ENCODE measurements around the gene CHD9. TPM values are rescaled to one million over a fixed set of nuclear protein-coding genes. Genes with fewer than 3 reads are reported as not detected.

The CHD9 gene
- total and polyA plus RNA-seq, 9 of the 15 experiments (the other 6 are each of a cell fraction or from before 2014, with no cell fraction given): 29.0 to 69.3 (median 40.6) TPM

GRCh38 chr16:53219795-53220454, 165.1 kb downstream of the CHD9 start (continued):
- TF ChIP-seq NONO (IDR thresholded peaks at IDR 0.05; ENCODE audit: low read depth in 2 of 2, low read length in 1 of 2) (no peak), ZZZ3 (IDR thresholded peaks at IDR 0.05) (no peak), MIER1 (IDR thresholded peaks at IDR 0.05; ENCODE audit: low read depth) (no peak), TAF7 (tag; IDR thresholded peaks at IDR 0.05) (no peak), ARID1B (IDR thresholded peaks at IDR 0.05) (no peak), SIX5 (IDR thresholded peaks at IDR 0.05; ENCODE audit: borderline replicate concordance in 1 of 2, insufficient read depth in 1 of 2, low read depth in 1 of 2, low read length in 2 of 2) (no peak), POLR2AphosphoS2 (IDR thresholded peaks at IDR 0.05; ENCODE audit: low read length) (no peak)
- TF ChIP-seq, protein P1, sequence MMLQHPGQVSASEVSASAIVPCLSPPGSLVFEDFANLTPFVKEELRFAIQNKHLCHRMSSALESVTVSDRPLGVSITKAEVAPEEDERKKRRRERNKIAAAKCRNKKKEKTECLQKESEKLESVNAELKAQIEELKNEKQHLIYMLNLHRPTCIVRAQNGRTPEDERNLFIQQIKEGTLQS (IDR thresholded peaks at IDR 0.05): 0 out of 2 replicates have a peak, but pooled peaks have one; percentile 33
- TF ChIP-seq, protein P1 (CRISPR knock-in tag; conservative IDR thresholded peaks at IDR 0.05): no peak

DNA sequence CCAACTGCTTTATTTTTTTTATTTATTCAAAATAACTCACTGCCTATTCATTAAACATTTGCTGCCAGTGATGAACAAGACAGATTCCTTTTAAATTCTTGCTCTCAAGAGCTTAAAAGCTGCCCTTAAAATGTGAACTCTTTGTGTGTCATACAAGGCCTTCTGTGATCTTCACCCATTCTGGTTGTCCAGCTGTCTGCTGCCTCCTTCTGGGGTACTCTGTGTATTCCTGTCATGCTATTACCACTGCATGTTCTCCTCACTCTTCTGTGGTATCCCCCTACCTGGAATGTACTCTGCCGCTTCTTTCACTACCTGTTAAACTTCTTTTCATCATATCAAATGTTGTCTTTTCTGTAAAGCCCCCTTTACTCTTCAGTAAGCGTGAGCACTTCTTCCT, 165.8 kb downstream of the CHD9 start:
- no TSS peak for BruUV-seq (replicated peaks)
- ChIA-PET CTCF (ENCODE audit: low intra/inter-chr PET ratio) (interaction anchor here (0.6 kb wide), 2 partner anchors 90 to 91 kb away, joined by 3 to 5 read pairs; no protein-coding TSS in a partner anchor), POLR2A (interaction anchor here (0.6 to 1.7 kb wide), 2 partner anchors 133 to 166 kb away, joined by 3 to 4 read pairs; partner anchors contain the start of gene CHD9)
- intact Hi-C loops (cut with micrococcal nuclease) (loop anchor here (2.0 to 5.0 kb wide), 2 partner anchors 90 to 163 kb away; no protein-coding TSS in a partner anchor), in situ Hi-C loops (cut with MboI) (no loop called here)
- peak in 3 of 4 experiments; percentile 20 to 57 (median 33) for DNase-seq (ENCODE audit: extremely low read depth in 1 of 4, low spot score in 3 of 4)
- Histone ChIP-seq H4K20me1 (replicated peaks; ENCODE audit: control insufficient read depth, insufficient read depth, low read length) (no peaks in the 10 kb centered on the region), H3K9me1 (ENCODE audit: control insufficient read depth, insufficient read depth, low read length) (no peaks in the 10 kb centered on the region), H3K9me3 (replicated peaks; ENCODE audit: control insufficient read depth, insufficient read depth, low read depth, low read length) (no peaks in the 10 kb centered on the region), H3K36me3 (ENCODE audit: control insufficient read depth, insufficient read depth, low read length) (peaks cover 36% of the 10 kb centered on the region; the same call in 2 of the 3 replicates), H2AFZ (ENCODE audit: low read depth, low read length) (no peak overlapping the region), H3K27ac (ENCODE audit: extremely low read depth, low read depth, low read length) (no peak overlapping the region; the same call in 2 of the 3 replicates), H3K4me1 (replicated peaks in 1 of 2; ENCODE audit: control insufficient read depth in 2 of 2, insufficient read depth in 2 of 2, low read length in 2 of 2) (peaks cover 7 to 38% of the 10 kb centered on the region in 2 experiments), H3K4me3 (no peak overlapping the region), H3K4me2 (ENCODE audit: insufficient read depth, low read length) (no peak overlapping the region), H3K9ac (ENCODE audit: insufficient read depth in 1 of 2, low read depth in 2 of 2, low read length in 2 of 2) (0 out of 4 replicates have a peak overlapping the region, but pooled peaks of 1 of the 2 experiments have one; percentile 29), H3K27me3 (ENCODE audit: control insufficient read depth in 2 of 2, insufficient read depth in 2 of 2, low read length in 2 of 2) (no peaks in the 10 kb centered on the region), H3K79me2 (ENCODE audit: control insufficient read depth, insufficient read depth, low read length) (peaks cover 98% of the 10 kb centered on the region)
- ATAC-seq: peak; percentile 81
- WGBS (ENCODE audit: insufficient coverage, low coverage, missing lambda C conversion rate): 84% methylated on average over 2 of the region's 2 CpGs
- FAIRE-seq: peak; percentile 44
- TF ChIP-seq CC2D1A (IDR thresholded peaks at IDR 0.05): 0 out of 2 replicates have a peak, but pooled peaks have one; percentile 13
- TF ChIP-seq CREM (IDR thresholded peaks at IDR 0.05; ENCODE audit: low read depth): peak; percentile 12; the same call in 1 of the 2 replicates
- TF ChIP-seq BDP1 (IDR thresholded peaks at IDR 0.05; ENCODE audit: insufficient read depth, insufficient read length): no peak
- no peak for TF ChIP-seq CUX1 (CRISPR knock-in tag; IDR thresholded peaks at IDR 0.05)
- 0 out of 2 replicates have a peak, but pooled peaks have one; percentile 24 for TF ChIP-seq SMAD4 (CRISPR knock-in tag; conservative IDR thresholded peaks at IDR 0.05)
- no peak for TF ChIP-seq CXXC5 (CRISPR knock-in tag; IDR thresholded peaks at IDR 0.05)
